ENCODE measurements around the gene PRELID3B. TPM values are rescaled to one million over a fixed set of nuclear protein-coding genes. Genes with fewer than 3 reads are reported as not detected.

The PRELID3B gene
- total and polyA plus RNA-seq, 8 donors: 49.6 to 63.1 (median 55.3) TPM

- peak in 1 of 2 donors; percentile 11 for TF ChIP-seq CTCF (IDR thresholded peaks at IDR 0.05)
- H3K4me1 ChIP-seq: no peaks in the 10 kb centered on the region
- H3K9me3 ChIP-seq: peaks cover 0 to 2% of the 10 kb centered on the region in 2 donors
- H3K27me3 ChIP-seq: peaks cover 0 to 26% of the 10 kb centered on the region in 2 donors
- no peaks in the 10 kb centered on the region for H3K36me3 ChIP-seq
- DNase-seq (no peak), ATAC-seq (peak; percentile 52)
- no peak overlapping the region for H3K27ac ChIP-seq
- intact Hi-C loops (cut with DNase I): no loop called here
- no peak overlapping the region for H3K4me3 ChIP-seq
Observed at GRCh38 chr20:59055302-59055701, 12.7 kb upstream of the PRELID3B start.

DNA sequence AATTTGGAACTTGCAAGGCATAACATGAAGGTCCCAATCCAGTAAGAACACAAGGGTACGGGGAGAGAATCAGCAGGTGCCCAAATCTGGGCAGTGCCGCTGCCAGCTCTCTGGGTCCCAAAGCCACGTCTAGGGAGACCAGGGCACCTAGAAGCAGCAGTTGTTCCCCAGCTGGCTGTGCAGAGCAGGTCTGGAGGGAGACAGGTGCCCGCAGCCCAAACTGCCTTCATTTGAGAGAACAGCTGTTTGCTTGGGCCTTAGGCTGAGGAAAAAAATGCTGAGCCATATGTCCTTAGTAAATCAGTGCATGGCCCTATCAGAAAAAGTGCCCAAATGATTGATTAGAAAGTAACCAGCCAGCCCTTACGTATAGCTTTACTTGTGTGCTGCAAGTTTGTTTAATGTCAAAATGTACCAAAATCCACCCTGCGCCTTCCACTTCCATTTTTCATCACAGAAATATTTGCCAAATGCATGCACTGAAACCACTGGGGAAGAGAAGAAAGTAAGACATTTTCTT lies 9.1 kb upstream of the PRELID3B start:
- intact Hi-C loops (cut with DNase I): no loop called here
- no peaks in the 10 kb centered on the region for H3K4me1 ChIP-seq
- ATAC-seq: no peak
- H3K27me3 ChIP-seq: peaks cover 0 to 26% of the 10 kb centered on the region in 2 donors
- peaks cover 0 to 2% of the 10 kb centered on the region in 2 donors for H3K9me3 ChIP-seq
- no peak for DNase-seq
- no peak overlapping the region for H3K4me3 ChIP-seq
- TF ChIP-seq CTCF (IDR thresholded peaks at IDR 0.05): no peak
- no peaks in the 10 kb centered on the region for H3K36me3 ChIP-seq
- H3K27ac ChIP-seq: no peak overlapping the region

- no peaks in the 10 kb centered on the region for H3K9me3 ChIP-seq
- H3K4me3 ChIP-seq: no peak overlapping the region
- intact Hi-C loops (cut with DNase I): no loop called here
- peaks cover 0 to 26% of the 10 kb centered on the region in 2 donors for H3K27me3 ChIP-seq
- no peak overlapping the region for H3K27ac ChIP-seq
- H3K36me3 ChIP-seq: no peaks in the 10 kb centered on the region
- ATAC-seq (no peak), DNase-seq (no peak)
- H3K4me1 ChIP-seq: no peaks in the 10 kb centered on the region
- no peak for TF ChIP-seq CTCF (IDR thresholded peaks at IDR 0.05)
Observed at GRCh38 chr20:59050437-59050836, 7.9 kb upstream of the PRELID3B start.

GRCh38 chr20:59048681-59049030 lies 6.1 kb upstream of the PRELID3B start:
- H3K4me3 ChIP-seq: no peak overlapping the region
- intact Hi-C loops (cut with DNase I): no loop called here
- no peak for ATAC-seq
- peak overlapping the region; percentile 25 to 74 for H3K27ac ChIP-seq
- H3K36me3 ChIP-seq: no peaks in the 10 kb centered on the region
- no peaks in the 10 kb centered on the region for H3K9me3 ChIP-seq
- no peak for DNase-seq
- TF ChIP-seq CTCF (IDR thresholded peaks at IDR 0.05): no peak
- H3K27me3 ChIP-seq: peaks cover 0 to 26% of the 10 kb centered on the region in 2 donors
- peaks cover 0 to 6% of the 10 kb centered on the region in 2 donors for H3K4me1 ChIP-seq

DNA sequence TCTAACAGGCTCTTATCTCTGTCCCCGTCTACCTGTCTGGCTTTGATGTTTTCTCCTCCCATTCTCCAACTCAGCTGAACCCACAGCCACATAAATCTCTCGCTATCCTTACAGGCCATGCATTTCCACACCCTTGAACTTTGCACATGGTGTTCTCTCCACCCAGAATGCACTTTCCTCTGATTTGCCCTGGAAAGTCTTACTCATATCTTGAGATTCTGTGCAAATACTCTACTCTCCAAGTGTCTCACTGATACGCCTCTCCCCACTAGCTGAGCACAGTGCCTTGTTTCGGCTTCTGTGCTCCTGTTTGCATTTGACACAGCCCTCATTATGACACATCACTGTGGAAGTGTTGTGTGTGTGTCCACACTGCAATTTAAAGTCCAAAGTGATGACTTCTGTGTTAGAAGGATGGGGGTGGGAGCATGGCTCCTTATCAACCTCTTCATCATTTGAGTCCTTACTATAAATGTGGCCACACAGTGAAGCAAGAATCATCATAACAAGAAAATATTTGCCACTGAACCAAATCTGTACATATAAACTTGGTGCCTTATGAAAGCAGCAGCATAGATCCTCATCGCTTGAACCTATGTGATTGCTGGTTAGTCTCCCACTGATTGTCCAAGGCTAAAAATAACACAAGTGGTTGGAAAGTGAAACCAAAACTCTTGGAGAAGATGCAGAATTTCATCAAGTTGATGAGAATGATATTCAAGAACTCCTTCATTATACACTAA lies 5.5 kb upstream of the PRELID3B start:
- intact Hi-C loops (cut with DNase I): no loop called here

More for the DNA sequence above, 5.5 kb upstream of the PRELID3B start:
- no peak for TF ChIP-seq CTCF (IDR thresholded peaks at IDR 0.05)
- no peak overlapping the region for H3K4me3 ChIP-seq
- ATAC-seq: peak; percentile 93
- peak overlapping the region; percentile 25 to 76 for H3K27ac ChIP-seq
- H3K27me3 ChIP-seq: peaks cover 0 to 24% of the 10 kb centered on the region in 2 donors
- H3K36me3 ChIP-seq: no peaks in the 10 kb centered on the region
- DNase-seq: peak in 1 of 4 donors; percentile 52
- H3K9me3 ChIP-seq: no peaks in the 10 kb centered on the region
- peaks cover 3 to 11% of the 10 kb centered on the region in 2 donors for H3K4me1 ChIP-seq
